Loucy (cell line): ENCODE data around the gene PAM.

Experiments used
- EZH2phosphoT487 ChIP-seq: fragments of 200-600 bp; IDR thresholded peaks from 2 replicates; pipeline ENCODE4 v1.6.1; 2018; ENCODE audit warnings: antibody characterized with exemption, mild to moderate bottlenecking, moderate library complexity, borderline replicate concordance
- TF ChIP-seq, protein P1 (sequence below): fragments of 200-600 bp; sonication (generic); conservative IDR thresholded peaks from 2 replicates; pipeline ENCODE4 v1.5.1; 2014; ENCODE audit warnings: mild to moderate bottlenecking, antibody characterized with exemption, low read length

GRCh38 chr5:102895976-102896375, 140.9 kb downstream of the PAM start:
- TF ChIP-seq, protein P1, sequence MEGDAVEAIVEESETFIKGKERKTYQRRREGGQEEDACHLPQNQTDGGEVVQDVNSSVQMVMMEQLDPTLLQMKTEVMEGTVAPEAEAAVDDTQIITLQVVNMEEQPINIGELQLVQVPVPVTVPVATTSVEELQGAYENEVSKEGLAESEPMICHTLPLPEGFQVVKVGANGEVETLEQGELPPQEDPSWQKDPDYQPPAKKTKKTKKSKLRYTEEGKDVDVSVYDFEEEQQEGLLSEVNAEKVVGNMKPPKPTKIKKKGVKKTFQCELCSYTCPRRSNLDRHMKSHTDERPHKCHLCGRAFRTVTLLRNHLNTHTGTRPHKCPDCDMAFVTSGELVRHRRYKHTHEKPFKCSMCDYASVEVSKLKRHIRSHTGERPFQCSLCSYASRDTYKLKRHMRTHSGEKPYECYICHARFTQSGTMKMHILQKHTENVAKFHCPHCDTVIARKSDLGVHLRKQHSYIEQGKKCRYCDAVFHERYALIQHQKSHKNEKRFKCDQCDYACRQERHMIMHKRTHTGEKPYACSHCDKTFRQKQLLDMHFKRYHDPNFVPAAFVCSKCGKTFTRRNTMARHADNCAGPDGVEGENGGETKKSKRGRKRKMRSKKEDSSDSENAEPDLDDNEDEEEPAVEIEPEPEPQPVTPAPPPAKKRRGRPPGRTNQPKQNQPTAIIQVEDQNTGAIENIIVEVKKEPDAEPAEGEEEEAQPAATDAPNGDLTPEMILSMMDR: no peak
- TF ChIP-seq EZH2phosphoT487: no peak
